ENCODE results near the gene PROSER3. TPM values are rescaled to one million over a fixed set of nuclear protein-coding genes. Genes with fewer than 3 reads are reported as not detected.

PROSER3 gene
- total and polyA plus RNA-seq, 4 donors = 10.0 to 32.2 (median 12.1) TPM

DNA sequence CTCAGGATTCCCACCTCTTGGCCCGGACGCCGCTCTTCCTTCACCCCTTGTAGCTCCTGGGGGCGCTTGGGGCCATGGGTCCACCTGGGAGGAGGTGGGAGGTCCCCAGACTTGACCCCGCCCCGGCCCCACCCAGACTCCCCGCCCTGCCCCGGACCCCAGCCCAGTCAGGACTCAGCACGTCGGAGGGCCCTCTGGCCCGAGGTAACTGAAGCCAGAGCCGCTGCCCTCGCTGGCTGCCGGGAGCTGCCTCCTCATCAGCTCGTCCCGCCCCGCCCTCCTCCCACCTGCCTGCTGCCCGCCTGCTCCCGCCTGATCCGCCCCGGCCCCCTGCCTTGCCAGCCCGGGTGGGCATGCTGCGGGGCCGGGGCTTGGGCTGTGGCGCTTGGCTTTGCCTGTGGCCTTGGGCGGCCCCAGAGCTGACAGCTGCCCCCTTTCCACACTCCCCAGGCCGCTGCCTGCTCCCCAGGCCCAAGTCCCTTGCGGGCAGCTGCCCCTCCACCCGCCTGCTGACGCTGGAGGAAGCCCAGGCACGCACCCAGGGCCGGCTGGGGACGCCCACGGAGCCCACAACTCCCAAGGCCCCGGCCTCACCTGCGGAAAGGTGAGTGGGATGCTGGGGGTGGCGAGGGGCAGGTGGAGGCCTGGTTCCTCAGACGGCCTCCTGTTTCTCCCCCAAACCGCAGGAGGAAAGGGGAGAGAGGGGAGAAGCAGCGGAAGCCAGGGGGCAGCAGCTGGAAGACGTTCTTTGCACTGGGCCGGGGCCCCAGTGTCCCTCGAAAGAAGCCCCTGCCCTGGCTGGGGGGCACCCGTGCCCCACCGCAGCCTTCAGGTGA lies 26.7 kb downstream of the PROSER3 start:
- TF ChIP-seq, protein P1, sequence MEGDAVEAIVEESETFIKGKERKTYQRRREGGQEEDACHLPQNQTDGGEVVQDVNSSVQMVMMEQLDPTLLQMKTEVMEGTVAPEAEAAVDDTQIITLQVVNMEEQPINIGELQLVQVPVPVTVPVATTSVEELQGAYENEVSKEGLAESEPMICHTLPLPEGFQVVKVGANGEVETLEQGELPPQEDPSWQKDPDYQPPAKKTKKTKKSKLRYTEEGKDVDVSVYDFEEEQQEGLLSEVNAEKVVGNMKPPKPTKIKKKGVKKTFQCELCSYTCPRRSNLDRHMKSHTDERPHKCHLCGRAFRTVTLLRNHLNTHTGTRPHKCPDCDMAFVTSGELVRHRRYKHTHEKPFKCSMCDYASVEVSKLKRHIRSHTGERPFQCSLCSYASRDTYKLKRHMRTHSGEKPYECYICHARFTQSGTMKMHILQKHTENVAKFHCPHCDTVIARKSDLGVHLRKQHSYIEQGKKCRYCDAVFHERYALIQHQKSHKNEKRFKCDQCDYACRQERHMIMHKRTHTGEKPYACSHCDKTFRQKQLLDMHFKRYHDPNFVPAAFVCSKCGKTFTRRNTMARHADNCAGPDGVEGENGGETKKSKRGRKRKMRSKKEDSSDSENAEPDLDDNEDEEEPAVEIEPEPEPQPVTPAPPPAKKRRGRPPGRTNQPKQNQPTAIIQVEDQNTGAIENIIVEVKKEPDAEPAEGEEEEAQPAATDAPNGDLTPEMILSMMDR (IDR thresholded peaks at IDR 0.05; ENCODE audit: control extremely low read depth, extremely low read depth) = no peak
- H3K36me3 ChIP-seq (ENCODE audit: control insufficient read depth in 4 of 4, insufficient read depth in 4 of 4, low read length in 4 of 4) = peaks cover 0 to 33% (median 25%) of the 10 kb centered on the region in 4 donors
- H3K27ac ChIP-seq (ENCODE audit: low read depth in 1 of 2, low read length in 1 of 2) = no peak overlapping the region
- H3K27me3 ChIP-seq (ENCODE audit: control insufficient read depth in 3 of 3, insufficient read depth in 3 of 3, low read length in 2 of 3) = no peaks in the 10 kb centered on the region
- no peaks in the 10 kb centered on the region for H3K9me3 ChIP-seq (ENCODE audit: control insufficient read depth in 4 of 4, insufficient read depth in 3 of 4, low read length in 3 of 4)
- DNase-seq (no peak), ATAC-seq (ENCODE audit: insufficient read depth, low FRiP score) (no peak)
- no peak overlapping the region for H3K4me3 ChIP-seq
- no peaks in the 10 kb centered on the region for H3K4me1 ChIP-seq (ENCODE audit: control insufficient read depth in 5 of 5, insufficient read depth in 5 of 5, low read length in 5 of 5)
- WGBS, 2 donors = 88 to 90% methylated on average over 30 to 45 of the region's 45 CpGs
- H3K9ac ChIP-seq (ENCODE audit: insufficient read depth in 1 of 2, low read length in 2 of 2) = no peak overlapping the region

DNA sequence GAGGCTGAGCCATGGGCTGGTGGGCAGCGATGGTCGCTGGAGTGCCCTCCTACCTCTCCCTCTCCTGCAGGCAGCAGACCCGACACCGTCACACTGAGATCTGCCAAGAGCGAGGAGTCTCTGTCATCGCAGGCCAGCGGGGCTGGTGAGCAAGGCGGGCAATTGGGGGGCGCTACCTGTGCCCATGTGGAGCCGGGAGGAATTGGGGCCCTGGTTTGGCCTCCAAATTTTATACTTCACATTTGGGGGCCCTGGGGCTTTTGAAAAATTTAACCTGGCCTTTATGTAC lies 27.3 kb downstream of the PROSER3 start:
- TF ChIP-seq, protein P1 (IDR thresholded peaks at IDR 0.05; ENCODE audit: control extremely low read depth, extremely low read depth) = no peak
- Histone ChIP-seq H3K4me1 (ENCODE audit: control insufficient read depth in 5 of 5, insufficient read depth in 5 of 5, low read length in 5 of 5) (no peaks in the 10 kb centered on the region), H3K4me3 (no peak overlapping the region), H3K27ac (ENCODE audit: low read depth in 1 of 2, low read length in 1 of 2) (no peak overlapping the region), H3K9ac (ENCODE audit: insufficient read depth in 1 of 2, low read length in 2 of 2) (no peak overlapping the region), H3K9me3 (ENCODE audit: control insufficient read depth in 4 of 4, insufficient read depth in 3 of 4, low read length in 3 of 4) (no peaks in the 10 kb centered on the region), H3K27me3 (ENCODE audit: control insufficient read depth in 3 of 3, insufficient read depth in 3 of 3, low read length in 2 of 3) (no peaks in the 10 kb centered on the region), H3K36me3 (ENCODE audit: control insufficient read depth in 4 of 4, insufficient read depth in 4 of 4, low read length in 4 of 4) (peaks cover 0 to 33% (median 24%) of the 10 kb centered on the region in 4 donors)
- WGBS, 2 donors = 89 to 96% methylated on average over 10 of the region's 10 CpGs
- no peak for ATAC-seq (ENCODE audit: insufficient read depth, low FRiP score)
- DNase-seq = no peak

DNA sequence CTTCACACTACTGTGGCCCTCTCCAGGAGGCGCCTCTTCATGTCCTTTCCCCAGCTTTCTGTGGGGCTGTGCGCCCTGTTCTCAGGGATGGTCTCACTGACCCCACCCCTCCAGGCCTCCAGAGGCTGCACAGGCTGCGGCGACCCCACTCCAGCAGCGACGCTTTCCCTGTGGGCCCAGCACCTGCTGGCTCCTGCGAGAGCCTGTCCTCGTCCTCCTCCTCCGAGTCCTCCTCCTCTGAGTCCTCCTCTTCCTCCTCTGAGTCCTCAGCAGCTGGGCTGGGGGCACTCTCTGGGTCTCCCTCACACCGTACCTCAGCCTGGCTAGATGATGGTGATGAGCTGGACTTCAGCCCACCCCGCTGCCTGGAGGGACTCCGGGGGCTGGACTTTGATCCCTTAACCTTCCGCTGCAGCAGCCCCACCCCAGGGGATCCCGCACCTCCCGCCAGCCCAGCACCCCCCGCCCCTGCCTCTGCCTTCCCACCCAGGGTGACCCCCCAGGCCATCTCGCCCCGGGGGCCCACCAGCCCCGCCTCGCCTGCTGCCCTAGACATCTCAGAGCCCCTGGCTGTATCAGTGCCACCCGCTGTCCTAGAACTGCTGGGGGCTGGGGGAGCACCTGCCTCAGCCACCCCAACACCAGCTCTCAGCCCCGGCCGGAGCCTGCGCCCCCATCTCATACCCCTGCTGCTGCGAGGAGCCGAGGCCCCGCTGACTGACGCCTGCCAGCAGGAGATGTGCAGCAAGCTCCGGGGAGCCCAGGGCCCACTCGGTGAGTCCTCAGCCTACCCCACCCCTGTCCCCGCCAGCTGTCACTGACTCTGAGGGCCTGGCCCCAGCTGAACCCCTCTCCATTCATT lies 28.6 kb downstream of the PROSER3 start:
- 95 to 97% methylated on average over 29 to 31 of the region's 31 CpGs for WGBS, 2 donors
- H3K4me3 ChIP-seq = no peak overlapping the region
- H3K27me3 ChIP-seq (ENCODE audit: control insufficient read depth in 3 of 3, insufficient read depth in 3 of 3, low read length in 2 of 3) = no peaks in the 10 kb centered on the region
- no peaks in the 10 kb centered on the region for H3K4me1 ChIP-seq (ENCODE audit: control insufficient read depth in 5 of 5, insufficient read depth in 5 of 5, low read length in 5 of 5)
- no peak overlapping the region for H3K9ac ChIP-seq (ENCODE audit: insufficient read depth in 1 of 2, low read length in 2 of 2)
- no peak for ATAC-seq (ENCODE audit: insufficient read depth, low FRiP score)
- H3K36me3 ChIP-seq (ENCODE audit: control insufficient read depth in 4 of 4, insufficient read depth in 4 of 4, low read length in 4 of 4) = peaks cover 0 to 27% (median 17%) of the 10 kb centered on the region in 4 donors
- no peak overlapping the region for H3K27ac ChIP-seq (ENCODE audit: low read depth in 1 of 2, low read length in 1 of 2)
- H3K9me3 ChIP-seq (ENCODE audit: control insufficient read depth in 4 of 4, insufficient read depth in 3 of 4, low read length in 3 of 4) = no peaks in the 10 kb centered on the region
- TF ChIP-seq, protein P1 (IDR thresholded peaks at IDR 0.05; ENCODE audit: control extremely low read depth, extremely low read depth) = no peak
- DNase-seq = no peak
